Activated CD4-positive, alpha-beta T cell treated with anti-CD3 and anti-CD28 coated beads for 24 hours (primary cell): ENCODE measurements around the gene CISH.
A peak's percentile ranks its signal among the peaks of the same experiment; 100 is the strongest.

Source experiments
- DNase-seq, 2 donors: peaks; one replicate each; pipeline ENCODE4 v3.0.0-alpha.2; 2020; ENCODE audit warnings: low read depth in 2 of 2

CISH gene

GRCh38 chr3:50612970-50613846 is 1.6 kb upstream of the CISH start:
- no peak for DNase-seq

GRCh38 chr3:50612234-50612882 is 784 bp upstream of the CISH start:
- no peak for DNase-seq

- no peak for DNase-seq
These were observed 546 bp downstream of the CISH start for GRCh38 chr3:50610992-50611463.

GRCh38 chr3:50610181-50610971 is 1.2 kb downstream of the CISH start:
- DNase-seq: no peak

GRCh38 chr3:50609763-50610085 is 1.9 kb downstream of the CISH start:
- no peak for DNase-seq

GRCh38 chr3:50609071-50609762 is 2.4 kb downstream of the CISH start:
- DNase-seq: no peak

- DNase-seq: no peak
These were observed 3.3 kb downstream of the CISH start for GRCh38 chr3:50608278-50608677.

- no peak for DNase-seq
These were observed 4.1 kb downstream of the CISH start for GRCh38 chr3:50607271-50608091.

- no peak for DNase-seq
These were observed 5.0 kb downstream of the CISH start for GRCh38 chr3:50606596-50606995.

- no peak for DNase-seq
These were observed 5.7 kb downstream of the CISH start for GRCh38 chr3:50605901-50606326.

- DNase-seq: no peak
These were observed 6.7 kb downstream of the CISH start for GRCh38 chr3:50604628-50605588.

- no peak for DNase-seq
These were observed 7.4 kb downstream of the CISH start for GRCh38 chr3:50604110-50604621.

- no peak for DNase-seq
These were observed 8.1 kb downstream of the CISH start for GRCh38 chr3:50603261-50604109.

- no peak for DNase-seq
These were observed 8.9 kb downstream of the CISH start for GRCh38 chr3:50602595-50603191.

GRCh38 chr3:50600841-50601591 is 10.6 kb downstream of the CISH start:
- peak; percentile 85 to 87 for DNase-seq

- DNase-seq: no peak
These were observed 11.3 kb downstream of the CISH start for GRCh38 chr3:50600141-50600753.

GRCh38 chr3:50599716-50600118 is 11.9 kb downstream of the CISH start:
- DNase-seq: no peak
